Measurements from ENCODE around the gene SBSN.

Gene SBSN

GRCh38 chr19:35507561-35507960 lies 20.6 kb downstream of the SBSN start:
- no peaks in the 10 kb centered on the region for H3F3A ChIP-seq (ENCODE audit: low read depth)
- no peak overlapping the region for H3K9ac ChIP-seq (ENCODE audit: low read depth, low read length, poor library complexity, severe bottlenecking)
- H3K27me3 ChIP-seq (ENCODE audit: insufficient read depth, low read length, poor library complexity, severe bottlenecking), result no peaks in the 10 kb centered on the region
- H3K36me3 ChIP-seq (ENCODE audit: insufficient read depth, low read length), result no peaks in the 10 kb centered on the region
- H3K4me3 ChIP-seq (ENCODE audit: low read length, poor library complexity, severe bottlenecking), result no peak overlapping the region
- H3K4me2 ChIP-seq (ENCODE audit: low read depth, low read length, poor library complexity, severe bottlenecking), result no peak overlapping the region
- H3K9me3 ChIP-seq (ENCODE audit: insufficient read depth, low read depth, low read length), result no peaks in the 10 kb centered on the region
- TF ChIP-seq EZH2phosphoT487 (IDR thresholded peaks at IDR 0.05; ENCODE audit: borderline replicate concordance), result no peak
- no peak for TF ChIP-seq CTCF (conservative IDR thresholded peaks at IDR 0.05; ENCODE audit: low read length)
- H3K79me2 ChIP-seq (ENCODE audit: insufficient read depth, low read length), result no peaks in the 10 kb centered on the region
- no peaks in the 10 kb centered on the region for H4K20me1 ChIP-seq (ENCODE audit: insufficient read depth, low read length, poor library complexity, severe bottlenecking)
- no peak overlapping the region for H2AFZ ChIP-seq (ENCODE audit: low read length)
- no peaks in the 10 kb centered on the region for H3K9me2 ChIP-seq (replicated peaks; ENCODE audit: low read depth, low read length)
- peaks cover 13% of the 10 kb centered on the region for H3K4me1 ChIP-seq (ENCODE audit: insufficient read depth, low read length, poor library complexity, severe bottlenecking)

- Histone ChIP-seq H3K79me2 (ENCODE audit: insufficient read depth, low read length) (no peaks in the 10 kb centered on the region), H3F3A (ENCODE audit: low read depth) (no peaks in the 10 kb centered on the region), H3K4me2 (ENCODE audit: low read depth, low read length, poor library complexity, severe bottlenecking) (no peak overlapping the region), H3K4me3 (ENCODE audit: low read length, poor library complexity, severe bottlenecking) (no peak overlapping the region), H4K20me1 (ENCODE audit: insufficient read depth, low read length, poor library complexity, severe bottlenecking) (no peaks in the 10 kb centered on the region), H3K9ac (ENCODE audit: low read depth, low read length, poor library complexity, severe bottlenecking) (no peak overlapping the region), H3K36me3 (ENCODE audit: insufficient read depth, low read length) (no peaks in the 10 kb centered on the region), H3K9me2 (replicated peaks; ENCODE audit: low read depth, low read length) (no peaks in the 10 kb centered on the region), H3K27me3 (ENCODE audit: insufficient read depth, low read length, poor library complexity, severe bottlenecking) (no peaks in the 10 kb centered on the region), H3K4me1 (ENCODE audit: insufficient read depth, low read length, poor library complexity, severe bottlenecking) (peaks cover 13% of the 10 kb centered on the region), H2AFZ (ENCODE audit: low read length) (no peak overlapping the region), H3K9me3 (ENCODE audit: insufficient read depth, low read depth, low read length) (no peaks in the 10 kb centered on the region)
- TF ChIP-seq CTCF (conservative IDR thresholded peaks at IDR 0.05; ENCODE audit: low read length), result no peak
- no peak for TF ChIP-seq EZH2phosphoT487 (IDR thresholded peaks at IDR 0.05; ENCODE audit: borderline replicate concordance)
Measured at GRCh38 chr19:35506011-35506410, 22.1 kb downstream of the SBSN start.

GRCh38 chr19:35502751-35503150 lies 25.4 kb downstream of the SBSN start:
- H4K20me1 ChIP-seq (ENCODE audit: insufficient read depth, low read length, poor library complexity, severe bottlenecking), result no peaks in the 10 kb centered on the region
- no peak overlapping the region for H2AFZ ChIP-seq (ENCODE audit: low read length)
- no peaks in the 10 kb centered on the region for H3K9me2 ChIP-seq (replicated peaks; ENCODE audit: low read depth, low read length)
- H3K9me3 ChIP-seq (ENCODE audit: insufficient read depth, low read depth, low read length), result no peaks in the 10 kb centered on the region
- H3K4me2 ChIP-seq (ENCODE audit: low read depth, low read length, poor library complexity, severe bottlenecking), result no peak overlapping the region
- H3K4me1 ChIP-seq (ENCODE audit: insufficient read depth, low read length, poor library complexity, severe bottlenecking), result no peaks in the 10 kb centered on the region
- no peaks in the 10 kb centered on the region for H3K27me3 ChIP-seq (ENCODE audit: insufficient read depth, low read length, poor library complexity, severe bottlenecking)
- no peak for TF ChIP-seq EZH2phosphoT487 (IDR thresholded peaks at IDR 0.05; ENCODE audit: borderline replicate concordance)
- no peak for TF ChIP-seq CTCF (conservative IDR thresholded peaks at IDR 0.05; ENCODE audit: low read length)
- no peak overlapping the region for H3K9ac ChIP-seq (ENCODE audit: low read depth, low read length, poor library complexity, severe bottlenecking)
- H3K36me3 ChIP-seq (ENCODE audit: insufficient read depth, low read length), result no peaks in the 10 kb centered on the region
- no peaks in the 10 kb centered on the region for H3F3A ChIP-seq (ENCODE audit: low read depth)
- H3K4me3 ChIP-seq (ENCODE audit: low read length, poor library complexity, severe bottlenecking), result no peak overlapping the region
- no peaks in the 10 kb centered on the region for H3K79me2 ChIP-seq (ENCODE audit: insufficient read depth, low read length)

Data from Loucy (cell line).